HEK293 (cell line): Measurements from ENCODE around the gene ARHGAP8.

Experiments used
- ZBTB8A ChIP-seq: fragments of 450-650 bp; formaldehyde crosslinking; IDR thresholded peaks from 2 replicates; pipeline ENCODE4 v1.5.1; 2016; ENCODE audit warnings: missing biosample characterization, missing genetic modification characterization
- ZIC2 ChIP-seq: fragments of 450-650 bp; formaldehyde crosslinking; IDR thresholded peaks from 2 replicates; pipeline ENCODE4 v1.5.1; 2016; ENCODE audit warnings: missing biosample characterization, missing genetic modification characterization
- ZNF112 ChIP-seq: fragments of 450-650 bp; formaldehyde crosslinking; IDR thresholded peaks from 2 replicates; pipeline ENCODE4 v1.5.0; 2017; ENCODE audit warnings: missing biosample characterization, missing genetic modification characterization
- ZNF121 ChIP-seq: fragments of 450-650 bp; formaldehyde crosslinking; IDR thresholded peaks from 2 replicates; pipeline ENCODE4 v1.5.1; 2016; ENCODE audit warnings: missing biosample characterization, missing genetic modification characterization
- ZNF23 ChIP-seq: fragments of 450-650 bp; formaldehyde crosslinking; IDR thresholded peaks from 2 replicates; pipeline ENCODE4 v1.5.1; 2016; ENCODE audit warnings: missing biosample characterization, missing genetic modification characterization, borderline replicate concordance
- ZNF561 ChIP-seq: fragments of 450-650 bp; IDR thresholded peaks from 2 replicates; pipeline ENCODE4 v1.5.1; 2018; ENCODE audit warnings: missing biosample characterization, missing genetic modification characterization, borderline replicate concordance
- TF ChIP-seq, protein P1 (sequence below): fragments of 450-650 bp; formaldehyde crosslinking; IDR thresholded peaks from 2 replicates; pipeline ENCODE4 v1.5.1; 2016; ENCODE audit warnings: missing biosample characterization, missing genetic modification characterization
- TF ChIP-seq, protein P2 (sequence below): fragments of 450-650 bp; formaldehyde crosslinking; IDR thresholded peaks from 2 replicates; pipeline ENCODE4 v1.5.1; 2016; ENCODE audit warnings: missing biosample characterization, missing genetic modification characterization
- TF ChIP-seq, protein P3 (sequence below): fragments of 450-650 bp; formaldehyde crosslinking; IDR thresholded peaks from 2 replicates; pipeline ENCODE4 v1.5.1; 2016; ENCODE audit warnings: missing biosample characterization, missing genetic modification characterization, low read depth
- TF ChIP-seq, protein P4 (sequence below): fragments of 450-650 bp; formaldehyde crosslinking; IDR thresholded peaks from 2 replicates; pipeline ENCODE4 v1.5.1; 2016; ENCODE audit warnings: missing biosample characterization, missing genetic modification characterization
- TF ChIP-seq, protein P5 (sequence below): fragments of 450-650 bp; formaldehyde crosslinking; IDR thresholded peaks from 2 replicates; pipeline ENCODE4 v1.5.1; 2017; ENCODE audit warnings: missing biosample characterization, missing genetic modification characterization
- TF ChIP-seq, protein P6 (sequence below): fragments of 450-650 bp; formaldehyde crosslinking; IDR thresholded peaks from 2 replicates; pipeline ENCODE4 v1.5.1; 2017; ENCODE audit warnings: missing biosample characterization, mild to moderate bottlenecking, missing genetic modification characterization, moderate library complexity
- TF ChIP-seq, protein P7 (sequence below): sonication (generic); formaldehyde crosslinking; IDR thresholded peaks from 2 replicates; pipeline ENCODE4 v1.8.1; 2022; ENCODE audit warnings: mild to moderate bottlenecking, moderate library complexity, missing genetic modification reagents
- TF ChIP-seq, protein P8 (sequence below): fragments of 450-650 bp; formaldehyde crosslinking; IDR thresholded peaks from 2 replicates; pipeline ENCODE4 v1.5.1; 2016; ENCODE audit warnings: missing biosample characterization, missing genetic modification characterization

DNA sequence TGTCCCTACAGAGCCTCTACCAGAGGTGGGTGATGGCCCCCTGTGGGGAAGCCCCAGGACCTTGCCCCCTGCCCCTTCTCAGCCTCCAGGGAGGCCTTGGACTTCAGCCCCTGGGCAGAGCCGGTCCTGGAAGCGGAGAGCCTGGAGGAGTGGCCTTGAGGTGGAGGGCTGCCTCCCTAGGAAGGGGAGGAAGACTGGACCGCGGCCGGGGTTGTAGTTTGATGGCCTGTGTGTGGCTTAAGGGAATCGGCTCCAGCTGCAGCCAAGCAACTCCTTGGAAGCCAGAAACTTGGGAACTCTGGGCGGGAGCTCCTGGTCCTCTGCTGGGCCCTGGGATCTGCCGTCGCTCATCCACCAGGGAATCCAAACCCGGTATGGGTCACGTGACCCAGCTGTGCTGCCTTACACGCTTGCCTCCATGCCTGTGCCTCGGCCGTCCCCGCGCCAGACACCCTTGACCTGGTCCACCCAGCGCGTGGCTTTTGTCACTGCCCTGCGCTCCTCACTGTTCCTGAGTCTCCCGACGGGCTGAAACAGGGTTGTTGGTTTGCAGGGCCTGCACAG lies 23.5 kb upstream of the ARHGAP8 start:
- TF ChIP-seq, protein P1, sequence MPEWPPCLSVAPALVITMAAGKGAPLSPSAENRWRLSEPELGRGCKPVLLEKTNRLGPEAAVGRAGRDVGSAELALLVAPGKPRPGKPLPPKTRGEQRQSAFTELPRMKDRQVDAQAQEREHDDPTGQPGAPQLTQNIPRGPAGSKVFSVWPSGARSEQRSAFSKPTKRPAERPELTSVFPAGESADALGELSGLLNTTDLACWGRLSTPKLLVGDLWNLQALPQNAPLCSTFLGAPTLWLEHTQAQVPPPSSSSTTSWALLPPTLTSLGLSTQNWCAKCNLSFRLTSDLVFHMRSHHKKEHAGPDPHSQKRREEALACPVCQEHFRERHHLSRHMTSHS, result no peak
- TF ChIP-seq ZBTB8A (tag by site-specific recombination), result no peak
- TF ChIP-seq, protein P2, sequence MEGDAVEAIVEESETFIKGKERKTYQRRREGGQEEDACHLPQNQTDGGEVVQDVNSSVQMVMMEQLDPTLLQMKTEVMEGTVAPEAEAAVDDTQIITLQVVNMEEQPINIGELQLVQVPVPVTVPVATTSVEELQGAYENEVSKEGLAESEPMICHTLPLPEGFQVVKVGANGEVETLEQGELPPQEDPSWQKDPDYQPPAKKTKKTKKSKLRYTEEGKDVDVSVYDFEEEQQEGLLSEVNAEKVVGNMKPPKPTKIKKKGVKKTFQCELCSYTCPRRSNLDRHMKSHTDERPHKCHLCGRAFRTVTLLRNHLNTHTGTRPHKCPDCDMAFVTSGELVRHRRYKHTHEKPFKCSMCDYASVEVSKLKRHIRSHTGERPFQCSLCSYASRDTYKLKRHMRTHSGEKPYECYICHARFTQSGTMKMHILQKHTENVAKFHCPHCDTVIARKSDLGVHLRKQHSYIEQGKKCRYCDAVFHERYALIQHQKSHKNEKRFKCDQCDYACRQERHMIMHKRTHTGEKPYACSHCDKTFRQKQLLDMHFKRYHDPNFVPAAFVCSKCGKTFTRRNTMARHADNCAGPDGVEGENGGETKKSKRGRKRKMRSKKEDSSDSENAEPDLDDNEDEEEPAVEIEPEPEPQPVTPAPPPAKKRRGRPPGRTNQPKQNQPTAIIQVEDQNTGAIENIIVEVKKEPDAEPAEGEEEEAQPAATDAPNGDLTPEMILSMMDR (tag by site-specific recombination), result no peak
- TF ChIP-seq ZNF561, result no peak
- no peak for TF ChIP-seq ZNF23 (tag by site-specific recombination)
- TF ChIP-seq, protein P3, sequence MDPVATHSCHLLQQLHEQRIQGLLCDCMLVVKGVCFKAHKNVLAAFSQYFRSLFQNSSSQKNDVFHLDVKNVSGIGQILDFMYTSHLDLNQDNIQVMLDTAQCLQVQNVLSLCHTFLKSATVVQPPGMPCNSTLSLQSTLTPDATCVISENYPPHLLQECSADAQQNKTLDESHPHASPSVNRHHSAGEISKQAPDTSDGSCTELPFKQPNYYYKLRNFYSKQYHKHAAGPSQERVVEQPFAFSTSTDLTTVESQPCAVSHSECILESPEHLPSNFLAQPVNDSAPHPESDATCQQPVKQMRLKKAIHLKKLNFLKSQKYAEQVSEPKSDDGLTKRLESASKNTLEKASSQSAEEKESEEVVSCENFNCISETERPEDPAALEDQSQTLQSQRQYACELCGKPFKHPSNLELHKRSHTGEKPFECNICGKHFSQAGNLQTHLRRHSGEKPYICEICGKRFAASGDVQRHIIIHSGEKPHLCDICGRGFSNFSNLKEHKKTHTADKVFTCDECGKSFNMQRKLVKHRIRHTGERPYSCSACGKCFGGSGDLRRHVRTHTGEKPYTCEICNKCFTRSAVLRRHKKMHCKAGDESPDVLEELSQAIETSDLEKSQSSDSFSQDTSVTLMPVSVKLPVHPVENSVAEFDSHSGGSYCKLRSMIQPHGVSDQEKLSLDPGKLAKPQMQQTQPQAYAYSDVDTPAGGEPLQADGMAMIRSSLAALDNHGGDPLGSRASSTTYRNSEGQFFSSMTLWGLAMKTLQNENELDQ, result no peak
- TF ChIP-seq, protein P4, sequence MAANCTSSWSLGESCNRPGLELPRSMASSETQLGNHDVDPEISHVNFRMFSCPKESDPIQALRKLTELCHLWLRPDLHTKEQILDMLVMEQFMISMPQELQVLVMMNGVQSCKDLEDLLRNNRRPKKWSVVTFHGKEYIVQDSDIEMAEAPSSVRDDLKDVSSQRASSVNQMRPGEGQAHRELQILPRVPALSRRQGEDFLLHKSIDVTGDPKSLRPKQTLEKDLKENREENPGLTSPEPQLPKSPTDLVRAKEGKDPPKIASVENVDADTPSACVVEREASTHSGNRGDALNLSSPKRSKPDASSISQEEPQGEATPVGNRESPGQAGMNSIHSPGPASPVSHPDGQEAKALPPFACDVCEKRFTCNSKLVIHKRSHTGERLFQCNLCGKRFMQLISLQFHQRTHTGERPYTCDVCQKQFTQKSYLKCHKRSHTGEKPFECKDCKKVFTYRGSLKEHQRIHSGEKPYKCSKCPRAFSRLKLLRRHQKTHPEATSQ (tag by site-specific recombination), result no peak
- TF ChIP-seq, protein P5, sequence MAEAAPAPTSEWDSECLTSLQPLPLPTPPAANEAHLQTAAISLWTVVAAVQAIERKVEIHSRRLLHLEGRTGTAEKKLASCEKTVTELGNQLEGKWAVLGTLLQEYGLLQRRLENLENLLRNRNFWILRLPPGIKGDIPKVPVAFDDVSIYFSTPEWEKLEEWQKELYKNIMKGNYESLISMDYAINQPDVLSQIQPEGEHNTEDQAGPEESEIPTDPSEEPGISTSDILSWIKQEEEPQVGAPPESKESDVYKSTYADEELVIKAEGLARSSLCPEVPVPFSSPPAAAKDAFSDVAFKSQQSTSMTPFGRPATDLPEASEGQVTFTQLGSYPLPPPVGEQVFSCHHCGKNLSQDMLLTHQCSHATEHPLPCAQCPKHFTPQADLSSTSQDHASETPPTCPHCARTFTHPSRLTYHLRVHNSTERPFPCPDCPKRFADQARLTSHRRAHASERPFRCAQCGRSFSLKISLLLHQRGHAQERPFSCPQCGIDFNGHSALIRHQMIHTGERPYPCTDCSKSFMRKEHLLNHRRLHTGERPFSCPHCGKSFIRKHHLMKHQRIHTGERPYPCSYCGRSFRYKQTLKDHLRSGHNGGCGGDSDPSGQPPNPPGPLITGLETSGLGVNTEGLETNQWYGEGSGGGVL (tag by site-specific recombination), result no peak
- TF ChIP-seq, protein P6, sequence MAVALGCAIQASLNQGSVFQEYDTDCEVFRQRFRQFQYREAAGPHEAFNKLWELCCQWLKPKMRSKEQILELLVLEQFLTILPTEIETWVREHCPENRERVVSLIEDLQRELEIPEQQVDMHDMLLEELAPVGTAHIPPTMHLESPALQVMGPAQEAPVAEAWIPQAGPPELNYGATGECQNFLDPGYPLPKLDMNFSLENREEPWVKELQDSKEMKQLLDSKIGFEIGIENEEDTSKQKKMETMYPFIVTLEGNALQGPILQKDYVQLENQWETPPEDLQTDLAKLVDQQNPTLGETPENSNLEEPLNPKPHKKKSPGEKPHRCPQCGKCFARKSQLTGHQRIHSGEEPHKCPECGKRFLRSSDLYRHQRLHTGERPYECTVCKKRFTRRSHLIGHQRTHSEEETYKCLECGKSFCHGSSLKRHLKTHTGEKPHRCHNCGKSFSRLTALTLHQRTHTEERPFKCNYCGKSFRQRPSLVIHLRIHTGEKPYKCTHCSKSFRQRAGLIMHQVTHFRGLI (tag by site-specific recombination), result no peak
- no peak for TF ChIP-seq ZNF121 (tag by site-specific recombination)
- TF ChIP-seq, protein P7, sequence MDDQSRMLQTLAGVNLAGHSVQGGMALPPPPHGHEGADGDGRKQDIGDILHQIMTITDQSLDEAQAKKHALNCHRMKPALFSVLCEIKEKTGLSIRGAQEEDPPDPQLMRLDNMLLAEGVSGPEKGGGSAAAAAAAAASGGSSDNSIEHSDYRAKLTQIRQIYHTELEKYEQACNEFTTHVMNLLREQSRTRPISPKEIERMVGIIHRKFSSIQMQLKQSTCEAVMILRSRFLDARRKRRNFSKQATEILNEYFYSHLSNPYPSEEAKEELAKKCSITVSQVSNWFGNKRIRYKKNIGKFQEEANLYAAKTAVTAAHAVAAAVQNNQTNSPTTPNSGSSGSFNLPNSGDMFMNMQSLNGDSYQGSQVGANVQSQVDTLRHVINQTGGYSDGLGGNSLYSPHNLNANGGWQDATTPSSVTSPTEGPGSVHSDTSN (CRISPR knock-in tag), result no peak
- TF ChIP-seq ZIC2 (tag by site-specific recombination), result 0 out of 2 replicates have a peak, but pooled peaks have one; percentile 23
- TF ChIP-seq, protein P8, sequence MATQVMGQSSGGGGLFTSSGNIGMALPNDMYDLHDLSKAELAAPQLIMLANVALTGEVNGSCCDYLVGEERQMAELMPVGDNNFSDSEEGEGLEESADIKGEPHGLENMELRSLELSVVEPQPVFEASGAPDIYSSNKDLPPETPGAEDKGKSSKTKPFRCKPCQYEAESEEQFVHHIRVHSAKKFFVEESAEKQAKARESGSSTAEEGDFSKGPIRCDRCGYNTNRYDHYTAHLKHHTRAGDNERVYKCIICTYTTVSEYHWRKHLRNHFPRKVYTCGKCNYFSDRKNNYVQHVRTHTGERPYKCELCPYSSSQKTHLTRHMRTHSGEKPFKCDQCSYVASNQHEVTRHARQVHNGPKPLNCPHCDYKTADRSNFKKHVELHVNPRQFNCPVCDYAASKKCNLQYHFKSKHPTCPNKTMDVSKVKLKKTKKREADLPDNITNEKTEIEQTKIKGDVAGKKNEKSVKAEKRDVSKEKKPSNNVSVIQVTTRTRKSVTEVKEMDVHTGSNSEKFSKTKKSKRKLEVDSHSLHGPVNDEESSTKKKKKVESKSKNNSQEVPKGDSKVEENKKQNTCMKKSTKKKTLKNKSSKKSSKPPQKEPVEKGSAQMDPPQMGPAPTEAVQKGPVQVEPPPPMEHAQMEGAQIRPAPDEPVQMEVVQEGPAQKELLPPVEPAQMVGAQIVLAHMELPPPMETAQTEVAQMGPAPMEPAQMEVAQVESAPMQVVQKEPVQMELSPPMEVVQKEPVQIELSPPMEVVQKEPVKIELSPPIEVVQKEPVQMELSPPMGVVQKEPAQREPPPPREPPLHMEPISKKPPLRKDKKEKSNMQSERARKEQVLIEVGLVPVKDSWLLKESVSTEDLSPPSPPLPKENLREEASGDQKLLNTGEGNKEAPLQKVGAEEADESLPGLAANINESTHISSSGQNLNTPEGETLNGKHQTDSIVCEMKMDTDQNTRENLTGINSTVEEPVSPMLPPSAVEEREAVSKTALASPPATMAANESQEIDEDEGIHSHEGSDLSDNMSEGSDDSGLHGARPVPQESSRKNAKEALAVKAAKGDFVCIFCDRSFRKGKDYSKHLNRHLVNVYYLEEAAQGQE, result no peak
- TF ChIP-seq ZNF112 (tag by site-specific recombination), result no peak
